ENCODE data around the gene TTC27.

DNA sequence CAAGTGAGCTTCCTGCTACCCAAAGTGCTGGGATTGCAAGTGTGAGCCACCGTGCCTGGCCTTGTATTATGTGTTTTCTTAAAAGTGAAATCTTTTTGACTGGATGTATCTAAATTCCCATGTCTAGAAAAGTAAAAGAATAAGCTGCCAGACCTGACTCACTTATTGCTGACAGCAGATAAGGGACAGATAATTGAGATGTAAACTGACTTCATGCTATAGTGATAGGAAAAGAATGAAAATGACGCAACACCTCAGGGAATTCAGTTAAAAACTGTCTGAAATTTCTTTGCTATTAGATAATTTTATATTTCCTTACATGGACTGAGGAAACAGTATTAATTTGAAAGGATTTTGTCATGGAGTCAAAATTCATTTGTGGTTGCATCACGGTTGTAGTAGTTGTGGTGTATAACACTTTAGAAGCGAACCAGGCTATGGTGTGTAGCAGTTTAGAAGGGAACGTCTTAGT lies 19.4 kb downstream of the TTC27 start:
- TF ChIP-seq, protein P1, sequence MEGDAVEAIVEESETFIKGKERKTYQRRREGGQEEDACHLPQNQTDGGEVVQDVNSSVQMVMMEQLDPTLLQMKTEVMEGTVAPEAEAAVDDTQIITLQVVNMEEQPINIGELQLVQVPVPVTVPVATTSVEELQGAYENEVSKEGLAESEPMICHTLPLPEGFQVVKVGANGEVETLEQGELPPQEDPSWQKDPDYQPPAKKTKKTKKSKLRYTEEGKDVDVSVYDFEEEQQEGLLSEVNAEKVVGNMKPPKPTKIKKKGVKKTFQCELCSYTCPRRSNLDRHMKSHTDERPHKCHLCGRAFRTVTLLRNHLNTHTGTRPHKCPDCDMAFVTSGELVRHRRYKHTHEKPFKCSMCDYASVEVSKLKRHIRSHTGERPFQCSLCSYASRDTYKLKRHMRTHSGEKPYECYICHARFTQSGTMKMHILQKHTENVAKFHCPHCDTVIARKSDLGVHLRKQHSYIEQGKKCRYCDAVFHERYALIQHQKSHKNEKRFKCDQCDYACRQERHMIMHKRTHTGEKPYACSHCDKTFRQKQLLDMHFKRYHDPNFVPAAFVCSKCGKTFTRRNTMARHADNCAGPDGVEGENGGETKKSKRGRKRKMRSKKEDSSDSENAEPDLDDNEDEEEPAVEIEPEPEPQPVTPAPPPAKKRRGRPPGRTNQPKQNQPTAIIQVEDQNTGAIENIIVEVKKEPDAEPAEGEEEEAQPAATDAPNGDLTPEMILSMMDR (IDR thresholded peaks at IDR 0.05), result no peak
- TF ChIP-seq EP300 (IDR thresholded peaks at IDR 0.05), result no peak
- no peak for TF ChIP-seq POLR2A (IDR thresholded peaks at IDR 0.05)
- TF ChIP-seq POLR2AphosphoS5 (IDR thresholded peaks at IDR 0.05), result no peak
